Activated T-helper 1 cell treated with anti-CD3 and anti-CD28 coated beads, Interleukin-12 subunit alpha, Interleukin-12 subunit beta, Interleukin-2, Interleukin-4 antibody, amounts not matched to agents 30 ng/mL and 10 ng/mL and 1 ng/mL, durations not matched to agents 14 hours and 24 hours and 36 hours (primary cell): ENCODE measurements around the gene CCDC32. TPM values are rescaled to one million over a fixed set of nuclear protein-coding genes. Genes with fewer than 3 reads are reported as not detected.

Experiments used
- total RNA-seq: library from RNA; stranded (reverse); gene quantifications from 2 replicates; pipeline ENCODE4 v1.2.3, GENCODE V29; 2022

The CCDC32 gene
- total RNA-seq, 1 donor from 2014 or later, result 28.4 TPM

Other genes starting within 250 kb of the CCDC32 start
- gene INAFM2, start 241.3 kb downstream of the CCDC32 start, total RNA-seq, result 19.2 and 25.1 TPM in 2 replicates
- gene CCDC9B, start 224.1 kb downstream of the CCDC32 start, total RNA-seq, result 0.21 and 0.24 TPM in 2 replicates
- gene PHGR1, start 214.0 kb downstream of the CCDC32 start, total RNA-seq, result not detected in 2 replicates
- gene DISP2, start 206.8 kb downstream of the CCDC32 start, total RNA-seq, result 0.02 and 0.54 TPM in 2 replicates
- gene KNSTRN, start 182.3 kb downstream of the CCDC32 start, total RNA-seq, result 48.4 and 52.1 TPM in 2 replicates
- gene IVD, start 159.2 kb downstream of the CCDC32 start, total RNA-seq, result 59.6 and 65.2 TPM in 2 replicates
- gene BAHD1, start 124.1 kb downstream of the CCDC32 start, total RNA-seq, result 26.5 and 26.9 TPM in 2 replicates
- 9.7 and 10.2 TPM in 2 replicates for gene CHST14, start 94.1 kb downstream of the CCDC32 start, total RNA-seq
- gene RPUSD2, start 4.3 kb upstream of the CCDC32 start, total RNA-seq, result 19.5 and 22.6 TPM in 2 replicates
- gene KNL1, start 29.2 kb upstream of the CCDC32 start, total RNA-seq, result 21.6 and 22.4 TPM in 2 replicates
- gene RAD51, start 130.1 kb upstream of the CCDC32 start, total RNA-seq, result 62.0 and 62.4 TPM in 2 replicates
- gene RMDN3, start 190.2 kb upstream of the CCDC32 start, total RNA-seq, result 39.0 and 42.2 TPM in 2 replicates
- gene GCHFR, start 199.0 kb upstream of the CCDC32 start, total RNA-seq, result 31.3 and 35.7 TPM in 2 replicates
- 0.36 and 0.37 TPM in 2 replicates for gene C15orf62, start 204.9 kb upstream of the CCDC32 start, total RNA-seq
- gene ZFYVE19, start 242.0 kb upstream of the CCDC32 start, total RNA-seq, result 36.2 and 38.6 TPM in 2 replicates
- 52.5 and 54.1 TPM in 2 replicates for gene DNAJC17, start 242.4 kb upstream of the CCDC32 start, total RNA-seq